ENCODE measurements around the gene PRAMEF12.

The PRAMEF12 gene

DNA sequence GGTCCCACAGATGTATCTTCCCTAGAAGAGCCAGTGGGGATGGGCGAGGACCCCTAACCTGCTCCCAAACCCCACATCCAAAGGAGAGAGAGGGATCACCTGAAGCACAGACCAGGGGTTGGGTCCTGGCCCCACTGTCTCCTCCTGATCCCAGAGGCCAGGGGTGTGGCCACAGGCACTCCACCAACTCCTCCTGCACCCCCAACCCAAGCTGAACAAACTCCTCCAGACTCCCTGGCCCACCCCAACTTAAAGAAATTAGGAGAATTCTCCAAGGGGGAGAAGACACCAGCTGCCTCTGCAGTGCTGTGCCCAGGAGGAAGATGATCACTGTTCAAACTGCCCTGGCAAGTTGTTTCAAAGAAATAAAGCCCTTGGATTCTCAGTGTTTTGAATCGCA, 4.5 kb upstream of the PRAMEF12 start:
- no peaks in the 10 kb centered on the region for H3K36me3 ChIP-seq (ENCODE audit: control insufficient read depth, insufficient read depth, low read length)
- H3K4me1 ChIP-seq (ENCODE audit: control insufficient read depth, insufficient read depth, low read length, poor library complexity, severe bottlenecking) = no peaks in the 10 kb centered on the region
- no peak for DNase-seq
- no peaks in the 10 kb centered on the region for H3K9me3 ChIP-seq (ENCODE audit: control insufficient read depth, low read length)
- H3K27ac ChIP-seq (ENCODE audit: insufficient read depth, low read length, poor library complexity, severe bottlenecking) = no peak overlapping the region
- H3K4me3 ChIP-seq (ENCODE audit: insufficient read depth, low read depth, low read length, poor library complexity, severe bottlenecking) = no peak overlapping the region
- no peaks in the 10 kb centered on the region for H3K27me3 ChIP-seq (replicated peaks; ENCODE audit: control insufficient read depth, insufficient read depth, low read length, poor library complexity, severe bottlenecking)

DNA sequence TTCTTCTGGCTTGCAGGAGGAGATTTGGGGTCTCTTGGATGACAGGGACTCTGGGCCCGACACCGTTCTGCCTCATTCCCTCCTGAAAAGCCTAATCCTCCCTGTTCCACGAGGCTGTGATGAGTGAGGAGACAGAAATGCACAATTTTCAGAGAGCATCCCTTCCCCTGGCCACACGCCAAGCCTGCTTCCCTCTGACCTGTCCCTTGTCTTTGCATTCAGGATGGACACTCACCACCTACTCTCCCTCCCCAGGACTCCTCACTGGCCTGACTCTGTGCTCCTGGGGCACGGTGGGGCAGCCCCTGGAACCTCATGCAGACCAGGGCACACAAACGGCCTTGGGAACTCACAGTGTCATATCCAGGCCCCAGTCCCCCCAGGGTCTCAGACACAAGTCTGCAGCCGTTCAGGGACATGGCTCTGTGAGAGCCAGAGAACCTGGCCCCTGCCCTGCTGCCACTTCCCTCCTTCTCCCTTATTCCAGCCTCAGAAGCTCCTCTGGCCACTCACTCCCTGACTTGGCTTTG, 3.5 kb upstream of the PRAMEF12 start:
- no peak overlapping the region for H3K4me3 ChIP-seq (ENCODE audit: insufficient read depth, low read depth, low read length, poor library complexity, severe bottlenecking)
- H3K9me3 ChIP-seq (ENCODE audit: control insufficient read depth, low read length) = no peaks in the 10 kb centered on the region
- no peaks in the 10 kb centered on the region for H3K36me3 ChIP-seq (ENCODE audit: control insufficient read depth, insufficient read depth, low read length)
- no peak overlapping the region for H3K27ac ChIP-seq (ENCODE audit: insufficient read depth, low read length, poor library complexity, severe bottlenecking)
- no peaks in the 10 kb centered on the region for H3K27me3 ChIP-seq (replicated peaks; ENCODE audit: control insufficient read depth, insufficient read depth, low read length, poor library complexity, severe bottlenecking)
- no peak for DNase-seq
- no peaks in the 10 kb centered on the region for H3K4me1 ChIP-seq (ENCODE audit: control insufficient read depth, insufficient read depth, low read length, poor library complexity, severe bottlenecking)

DNA sequence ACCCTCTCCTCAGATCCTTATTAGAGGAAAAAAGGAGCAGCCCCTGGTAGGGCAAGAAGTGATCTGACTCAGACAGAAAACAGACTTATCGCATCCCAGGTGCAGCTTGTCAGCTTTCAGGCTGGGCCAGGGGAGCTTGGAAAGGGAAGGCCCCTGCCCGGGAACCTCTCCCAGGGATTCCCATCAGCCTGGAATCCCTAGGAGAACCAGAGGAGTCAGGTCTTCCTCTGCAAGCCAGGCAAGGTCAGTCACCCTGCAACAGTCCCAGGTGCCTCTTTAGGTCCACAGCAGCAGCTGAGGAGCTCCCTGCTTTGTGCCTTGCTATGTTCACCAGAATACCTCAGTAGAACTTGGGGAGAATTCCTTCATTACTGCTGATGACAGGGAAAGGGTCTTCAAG, 2.9 kb upstream of the PRAMEF12 start:
- no peak overlapping the region for H3K4me3 ChIP-seq (ENCODE audit: insufficient read depth, low read depth, low read length, poor library complexity, severe bottlenecking)
- DNase-seq = no peak
- H3K27me3 ChIP-seq (replicated peaks; ENCODE audit: control insufficient read depth, insufficient read depth, low read length, poor library complexity, severe bottlenecking) = no peaks in the 10 kb centered on the region
- H3K36me3 ChIP-seq (ENCODE audit: control insufficient read depth, insufficient read depth, low read length) = no peaks in the 10 kb centered on the region
- H3K4me1 ChIP-seq (ENCODE audit: control insufficient read depth, insufficient read depth, low read length, poor library complexity, severe bottlenecking) = no peaks in the 10 kb centered on the region
- no peaks in the 10 kb centered on the region for H3K9me3 ChIP-seq (ENCODE audit: control insufficient read depth, low read length)
- no peak overlapping the region for H3K27ac ChIP-seq (ENCODE audit: insufficient read depth, low read length, poor library complexity, severe bottlenecking)

DNA sequence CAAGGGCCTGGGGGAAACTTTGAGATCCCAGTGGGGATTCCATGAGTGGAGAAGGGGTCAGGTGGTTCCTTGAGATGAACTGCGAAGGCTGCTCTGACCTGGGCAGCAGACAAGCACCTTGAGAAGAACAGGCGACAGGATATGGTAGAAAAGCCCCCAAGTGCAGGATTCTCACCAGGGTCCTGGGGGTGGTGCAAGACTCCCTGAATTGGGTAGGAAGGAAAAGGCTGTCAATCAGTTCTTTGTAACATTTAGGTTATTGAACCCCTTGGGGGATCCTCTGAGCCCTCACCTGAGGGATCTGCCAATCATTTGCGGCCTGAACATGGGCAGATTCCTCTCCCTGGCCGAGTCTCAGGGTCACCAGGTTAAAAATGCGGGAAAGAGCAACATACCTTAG, 2.4 kb upstream of the PRAMEF12 start:
- Histone ChIP-seq H3K9me3 (ENCODE audit: control insufficient read depth, low read length) (no peaks in the 10 kb centered on the region), H3K36me3 (ENCODE audit: control insufficient read depth, insufficient read depth, low read length) (no peaks in the 10 kb centered on the region), H3K4me3 (ENCODE audit: insufficient read depth, low read depth, low read length, poor library complexity, severe bottlenecking) (no peak overlapping the region), H3K4me1 (ENCODE audit: control insufficient read depth, insufficient read depth, low read length, poor library complexity, severe bottlenecking) (no peaks in the 10 kb centered on the region), H3K27ac (ENCODE audit: insufficient read depth, low read length, poor library complexity, severe bottlenecking) (no peak overlapping the region), H3K27me3 (replicated peaks; ENCODE audit: control insufficient read depth, insufficient read depth, low read length, poor library complexity, severe bottlenecking) (no peaks in the 10 kb centered on the region)
- no peak for DNase-seq

GRCh38 chr1:12772520-12772919, 1.0 kb upstream of the PRAMEF12 start:
- Histone ChIP-seq H3K9me3 (ENCODE audit: control insufficient read depth, low read length) (no peaks in the 10 kb centered on the region), H3K27ac (ENCODE audit: insufficient read depth, low read length, poor library complexity, severe bottlenecking) (no peak overlapping the region), H3K4me1 (ENCODE audit: control insufficient read depth, insufficient read depth, low read length, poor library complexity, severe bottlenecking) (no peaks in the 10 kb centered on the region), H3K36me3 (ENCODE audit: control insufficient read depth, insufficient read depth, low read length) (no peaks in the 10 kb centered on the region), H3K4me3 (ENCODE audit: insufficient read depth, low read depth, low read length, poor library complexity, severe bottlenecking) (no peak overlapping the region), H3K27me3 (replicated peaks; ENCODE audit: control insufficient read depth, insufficient read depth, low read length, poor library complexity, severe bottlenecking) (no peaks in the 10 kb centered on the region)
- DNase-seq = no peak

DNA sequence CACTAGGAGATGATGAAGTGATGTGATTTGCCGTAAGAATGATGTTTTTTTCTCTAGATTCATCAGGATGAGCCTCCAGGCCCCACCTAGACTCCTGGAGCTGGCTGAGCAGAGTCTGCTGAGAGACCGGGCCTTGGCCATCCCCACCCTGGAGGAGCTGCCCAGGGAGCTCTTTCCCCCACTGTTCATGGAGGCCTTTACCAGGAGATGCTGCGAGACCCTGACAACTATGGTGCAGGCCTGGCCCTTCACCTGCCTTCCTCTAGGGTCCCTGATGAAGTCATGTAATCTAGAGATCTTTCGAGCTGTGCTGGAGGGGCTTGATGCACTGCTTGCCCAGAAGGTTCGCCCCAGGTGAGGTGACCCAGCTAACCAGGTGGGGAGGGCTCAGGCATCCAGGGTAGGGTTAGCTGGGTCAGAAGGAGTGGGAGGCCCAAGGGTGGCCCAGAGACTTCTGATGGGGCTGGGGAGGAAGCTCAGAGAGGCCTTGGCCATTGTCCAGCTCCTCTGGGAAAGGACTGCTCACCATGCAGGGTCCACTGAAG, 1.3 kb downstream of the PRAMEF12 start:
- no peaks in the 10 kb centered on the region for H3K27me3 ChIP-seq (replicated peaks; ENCODE audit: control insufficient read depth, insufficient read depth, low read length, poor library complexity, severe bottlenecking)

GRCh38 chr1:12775443-12775842, 1.9 kb downstream of the PRAMEF12 start:
- Histone ChIP-seq H3K36me3 (ENCODE audit: control insufficient read depth, insufficient read depth, low read length) (no peaks in the 10 kb centered on the region), H3K4me3 (ENCODE audit: insufficient read depth, low read depth, low read length, poor library complexity, severe bottlenecking) (no peak overlapping the region), H3K4me1 (ENCODE audit: control insufficient read depth, insufficient read depth, low read length, poor library complexity, severe bottlenecking) (no peaks in the 10 kb centered on the region), H3K27me3 (replicated peaks; ENCODE audit: control insufficient read depth, insufficient read depth, low read length, poor library complexity, severe bottlenecking) (no peaks in the 10 kb centered on the region), H3K27ac (ENCODE audit: insufficient read depth, low read length, poor library complexity, severe bottlenecking) (no peak overlapping the region), H3K9me3 (ENCODE audit: control insufficient read depth, low read length) (no peaks in the 10 kb centered on the region)
- no peak for DNase-seq

More for the DNA sequence above, 1.3 kb downstream of the PRAMEF12 start:
- no peak for DNase-seq
- no peaks in the 10 kb centered on the region for H3K36me3 ChIP-seq (ENCODE audit: control insufficient read depth, insufficient read depth, low read length)
- H3K4me3 ChIP-seq (ENCODE audit: insufficient read depth, low read depth, low read length, poor library complexity, severe bottlenecking) = no peak overlapping the region
- no peaks in the 10 kb centered on the region for H3K4me1 ChIP-seq (ENCODE audit: control insufficient read depth, insufficient read depth, low read length, poor library complexity, severe bottlenecking)
- no peaks in the 10 kb centered on the region for H3K9me3 ChIP-seq (ENCODE audit: control insufficient read depth, low read length)
- H3K27ac ChIP-seq (ENCODE audit: insufficient read depth, low read length, poor library complexity, severe bottlenecking) = no peak overlapping the region

DNA sequence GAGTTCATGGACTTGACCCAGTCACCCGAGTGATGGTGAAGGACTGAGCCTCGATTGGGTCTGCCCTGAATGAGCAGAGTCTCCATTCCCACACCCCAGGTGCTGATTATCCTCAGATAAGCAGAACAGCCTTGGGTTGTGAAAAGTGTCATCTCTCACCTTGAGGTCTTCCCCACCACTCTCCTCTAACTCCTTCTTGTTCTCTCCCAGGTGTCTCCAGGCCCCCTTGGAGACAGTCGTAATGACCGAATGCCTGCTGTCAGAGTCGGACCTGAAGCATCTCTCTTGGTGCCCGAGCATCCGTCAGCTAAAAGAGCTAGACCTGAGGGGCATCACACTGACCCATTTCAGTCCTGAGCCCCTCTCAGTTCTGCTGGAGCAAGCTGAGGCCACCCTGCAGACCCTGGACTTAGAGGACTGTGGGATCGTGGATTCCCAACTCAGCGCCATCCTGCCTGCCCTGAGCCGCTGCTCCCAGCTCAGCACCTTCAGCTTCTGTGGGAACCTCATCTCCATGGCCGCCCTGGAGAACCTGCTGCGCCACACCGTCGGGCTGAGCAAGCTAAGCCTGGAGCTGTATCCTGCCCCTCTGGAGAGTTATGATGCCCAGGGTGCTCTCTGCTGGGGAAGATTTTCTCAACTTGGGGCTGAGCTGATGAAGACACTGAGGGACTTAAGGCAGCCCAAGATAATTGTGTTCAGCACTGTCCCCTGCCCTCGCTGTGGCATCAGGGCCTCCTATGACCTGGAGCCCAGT, 3.4 kb downstream of the PRAMEF12 start:
- no peak overlapping the region for H3K4me3 ChIP-seq (ENCODE audit: insufficient read depth, low read depth, low read length, poor library complexity, severe bottlenecking)
- DNase-seq = no peak
- H3K36me3 ChIP-seq (ENCODE audit: control insufficient read depth, insufficient read depth, low read length) = no peaks in the 10 kb centered on the region
- no peaks in the 10 kb centered on the region for H3K9me3 ChIP-seq (ENCODE audit: control insufficient read depth, low read length)
- no peak overlapping the region for H3K27ac ChIP-seq (ENCODE audit: insufficient read depth, low read length, poor library complexity, severe bottlenecking)
- H3K27me3 ChIP-seq (replicated peaks; ENCODE audit: control insufficient read depth, insufficient read depth, low read length, poor library complexity, severe bottlenecking) = no peaks in the 10 kb centered on the region
- H3K4me1 ChIP-seq (ENCODE audit: control insufficient read depth, insufficient read depth, low read length, poor library complexity, severe bottlenecking) = no peaks in the 10 kb centered on the region

DNA sequence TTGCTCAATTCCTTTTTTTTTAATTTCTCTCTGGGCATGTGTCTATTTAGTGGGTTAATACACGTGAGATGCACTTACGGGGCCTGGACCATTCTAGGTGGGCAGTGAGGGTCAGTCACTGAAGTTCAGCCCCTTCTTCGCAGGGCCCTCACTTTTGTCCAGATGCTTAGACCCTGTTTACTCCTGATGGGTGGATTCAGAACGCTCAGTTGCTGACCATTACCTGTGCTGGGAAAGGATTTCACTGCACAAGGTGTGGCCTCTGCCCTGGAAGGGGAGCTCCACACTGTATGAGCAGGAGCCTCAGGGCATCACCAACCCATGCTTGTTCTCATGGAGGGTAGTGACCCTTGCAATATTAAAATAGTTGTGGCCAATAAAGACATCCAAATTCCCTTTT, 4.5 kb downstream of the PRAMEF12 start:
- Histone ChIP-seq H3K9me3 (ENCODE audit: control insufficient read depth, low read length) (no peaks in the 10 kb centered on the region), H3K4me1 (ENCODE audit: control insufficient read depth, insufficient read depth, low read length, poor library complexity, severe bottlenecking) (no peaks in the 10 kb centered on the region), H3K4me3 (ENCODE audit: insufficient read depth, low read depth, low read length, poor library complexity, severe bottlenecking) (no peak overlapping the region), H3K27me3 (replicated peaks; ENCODE audit: control insufficient read depth, insufficient read depth, low read length, poor library complexity, severe bottlenecking) (no peaks in the 10 kb centered on the region), H3K27ac (ENCODE audit: insufficient read depth, low read length, poor library complexity, severe bottlenecking) (no peak overlapping the region), H3K36me3 (ENCODE audit: control insufficient read depth, insufficient read depth, low read length) (no peaks in the 10 kb centered on the region)
- DNase-seq = no peak

DNA sequence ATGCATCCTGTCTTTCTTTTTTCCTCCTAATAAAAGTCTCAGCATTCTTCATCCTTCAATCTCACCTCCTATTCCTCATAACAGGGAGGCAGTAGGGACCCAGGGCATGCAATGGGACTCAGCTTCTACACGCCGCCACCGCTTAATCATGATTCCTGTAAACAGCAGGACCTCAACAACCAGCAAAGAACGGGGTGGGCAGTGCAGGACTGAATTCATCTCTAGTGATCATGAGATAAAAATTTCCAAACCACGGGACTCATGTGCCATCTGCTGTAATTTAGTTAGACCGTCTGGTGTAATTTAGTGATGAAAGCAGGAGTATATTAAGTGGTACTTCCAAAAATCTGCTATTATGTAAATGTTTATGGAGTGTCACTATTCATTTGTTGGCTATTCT, 5.4 kb downstream of the PRAMEF12 start:
- no peaks in the 10 kb centered on the region for H3K27me3 ChIP-seq (replicated peaks; ENCODE audit: control insufficient read depth, insufficient read depth, low read length, poor library complexity, severe bottlenecking)
- H3K9me3 ChIP-seq (ENCODE audit: control insufficient read depth, low read length) = no peaks in the 10 kb centered on the region
- no peaks in the 10 kb centered on the region for H3K36me3 ChIP-seq (ENCODE audit: control insufficient read depth, insufficient read depth, low read length)
- H3K4me3 ChIP-seq (ENCODE audit: insufficient read depth, low read depth, low read length, poor library complexity, severe bottlenecking) = no peak overlapping the region
- no peak overlapping the region for H3K27ac ChIP-seq (ENCODE audit: insufficient read depth, low read length, poor library complexity, severe bottlenecking)
- H3K4me1 ChIP-seq (ENCODE audit: control insufficient read depth, insufficient read depth, low read length, poor library complexity, severe bottlenecking) = no peaks in the 10 kb centered on the region
- no peak for DNase-seq

Measured in effector memory CD4-positive, alpha-beta T cell (primary cell).